ENCODE data around the gene RBM38. TPM values are rescaled to one million over a fixed set of nuclear protein-coding genes. Genes with fewer than 3 reads are reported as not detected.
A peak's percentile ranks its signal among the peaks of the same experiment; 100 is the strongest.

RBM38 gene
- total RNA-seq, 1 experiment from 2014 or later, result 39.9 TPM

- DNase-seq (ENCODE audit: low read depth, low spot score) (no peak), ATAC-seq (no peak)
- intact Hi-C loops (cut with micrococcal nuclease; ENCODE audit: unreplicated experiment) (no loop called here), in situ Hi-C loops (cut with HindIII; ENCODE audit: low pct_unique_long_range_greater_than_20kb, low sequenced_read_pairs) (no loop called here)
- Histone ChIP-seq H3K27me3 (ENCODE audit: control insufficient read depth, insufficient read depth, low read length) (no peaks in the 10 kb centered on the region), H3K9me3 (ENCODE audit: control insufficient read depth, insufficient read depth, low read depth, low read length) (no peaks in the 10 kb centered on the region), H3K4me3 (ENCODE audit: low read depth in 2 of 2, low read length in 2 of 2) (peak overlapping the region; percentile 94 to 100), H3K4me1 (ENCODE audit: control insufficient read depth, insufficient read depth, low read length) (peaks cover 8% of the 10 kb centered on the region), H3K36me3 (ENCODE audit: control insufficient read depth, insufficient read depth, low read length) (peaks cover 40% of the 10 kb centered on the region), H3K27ac (ENCODE audit: low read length) (peak overlapping the region; percentile 91)
- BruUV-seq (replicated peaks), result no TSS peak
- ChIA-PET CTCF (no interaction called here), POLR2A (interaction anchor here (0.6 kb wide), 1 partner anchor 802 kb away, joined by 3 read pairs; no protein-coding TSS in a partner anchor)
- no peak for TF ChIP-seq REST (IDR thresholded peaks at IDR 0.05; ENCODE audit: insufficient read depth in 1 of 2, low read depth in 2 of 2, low read length in 1 of 2)
- no peak for TF ChIP-seq POLR2AphosphoS5 (IDR thresholded peaks at IDR 0.05; ENCODE audit: low read depth, low read length)
- TF ChIP-seq TCF7L2 (IDR thresholded peaks at IDR 0.05; ENCODE audit: low read depth, low read length), result no peak
- no peak for TF ChIP-seq CTCF (IDR thresholded peaks at IDR 0.05)
- TF ChIP-seq SIN3A (IDR thresholded peaks at IDR 0.05; ENCODE audit: borderline replicate concordance, insufficient read depth, low read depth, low read length), result no peak
Measured at GRCh38 chr20:57352305-57352704, 38.9 kb upstream of the RBM38 start.

GRCh38 chr20:57353351-57353750, 37.8 kb upstream of the RBM38 start:
- in situ Hi-C loops (cut with HindIII; ENCODE audit: low pct_unique_long_range_greater_than_20kb, low sequenced_read_pairs), result no loop called here
- Histone ChIP-seq H3K36me3 (ENCODE audit: control insufficient read depth, insufficient read depth, low read length) (peaks cover 40% of the 10 kb centered on the region), H3K27ac (ENCODE audit: low read length) (no peak overlapping the region), H3K9me3 (ENCODE audit: control insufficient read depth, insufficient read depth, low read depth, low read length) (no peaks in the 10 kb centered on the region), H3K4me3 (ENCODE audit: low read depth in 2 of 2, low read length in 2 of 2) (no peak overlapping the region), H3K4me1 (ENCODE audit: control insufficient read depth, insufficient read depth, low read length) (peaks cover 8% of the 10 kb centered on the region), H3K27me3 (ENCODE audit: control insufficient read depth, insufficient read depth, low read length) (no peaks in the 10 kb centered on the region)
- ChIA-PET POLR2A (no interaction called here), CTCF (no interaction called here)
- DNase-seq (ENCODE audit: low read depth, low spot score), result no peak
- no TSS peak for BruUV-seq (replicated peaks)
- intact Hi-C loops (cut with micrococcal nuclease; ENCODE audit: unreplicated experiment), result no loop called here
- no peak; the same call in 1 of the 2 replicates for TF ChIP-seq CTCF (IDR thresholded peaks at IDR 0.05)
- no peak for TF ChIP-seq POLR2AphosphoS5 (IDR thresholded peaks at IDR 0.05; ENCODE audit: low read depth, low read length)
- TF ChIP-seq TCF7L2 (IDR thresholded peaks at IDR 0.05; ENCODE audit: low read depth, low read length), result no peak
- TF ChIP-seq SIN3A (IDR thresholded peaks at IDR 0.05; ENCODE audit: borderline replicate concordance, insufficient read depth, low read depth, low read length), result no peak
- no peak for TF ChIP-seq REST (IDR thresholded peaks at IDR 0.05; ENCODE audit: insufficient read depth in 1 of 2, low read depth in 2 of 2, low read length in 1 of 2)
- no peak for ATAC-seq

Data from Panc1 (cell line).